Activated CD8-positive, alpha-beta T cell treated with anti-CD3 and anti-CD28 coated beads for 36 hours (primary cell): ENCODE measurements around the gene FUBP3. TPM values are rescaled to one million over a fixed set of nuclear protein-coding genes. Genes with fewer than 3 reads are reported as not detected.
A peak's percentile ranks its signal among the peaks of the same experiment; 100 is the strongest.

Experiments used
- ATAC-seq: fragments of 200-7000 bp; cut with Tn5 transposase; one replicate; pipeline ENCODE4 v1.10.0; 2021; ENCODE audit warnings: mild to moderate bottlenecking, moderate library complexity
- CTCF ChIA-PET: fragments of 350-600 bp; sonication (Branson Sonifier 250); formaldehyde crosslinking; loops from one replicate; lab custom pipeline; 2021; ENCODE audit warnings: antibody characterized with exemption; lab: Charles Lee
- POLR2A ChIA-PET: fragments of 350-600 bp; sonication (Branson Sonifier 250); formaldehyde crosslinking; loops from one replicate; lab custom pipeline; 2021; ENCODE audit warnings: antibody characterized with exemption; lab: Charles Lee
- DNase-seq: peaks from one replicate; pipeline ENCODE4 v3.0.0-alpha.2; 2020
- H3K27ac Mint-ChIP-seq: one replicate; pipeline ENCODE4 v1.8.0; 2021; ENCODE audit warnings: mild to moderate bottlenecking, mixed read lengths
- H3K27me3 Mint-ChIP-seq: one replicate; pipeline ENCODE4 v1.8.0; 2021; ENCODE audit warnings: mixed read lengths
- H3K36me3 Mint-ChIP-seq: one replicate; pipeline ENCODE4 v1.8.0; 2021; ENCODE audit warnings: low read depth, mixed read lengths
- H3K4me1 Mint-ChIP-seq: one replicate; pipeline ENCODE4 v1.8.0; 2021; ENCODE audit warnings: low read depth, mixed read lengths
- H3K4me3 Mint-ChIP-seq: one replicate; pipeline ENCODE4 v1.8.0; 2021; ENCODE audit warnings: mild to moderate bottlenecking, moderate library complexity, mixed read lengths
- H3K9me3 Mint-ChIP-seq: one replicate; pipeline ENCODE4 v1.8.0; 2021; ENCODE audit warnings: mixed read lengths
- intact Hi-C: fragments of 100-400 bp; cut with micrococcal nuclease; formaldehyde crosslinking; loops from one replicate; pipeline ENCODE4 v1.10.0; 2022
- total RNA-seq, 2 experiments: library from RNA; stranded (reverse); gene quantifications; one replicate each; pipeline ENCODE4 v1.2.3, GENCODE V29; 2021
- TF ChIP-seq, protein P1 (sequence below): fragments of 200-600 bp; IDR thresholded peaks from one replicate; pipeline ENCODE4 v1.8.0; 2022; ENCODE audit warnings: antibody characterized with exemption, mild to moderate bottlenecking

Gene FUBP3
- total RNA-seq, 2 experiments from 2014 or later = 32.9 to 42.9 TPM

DNA sequence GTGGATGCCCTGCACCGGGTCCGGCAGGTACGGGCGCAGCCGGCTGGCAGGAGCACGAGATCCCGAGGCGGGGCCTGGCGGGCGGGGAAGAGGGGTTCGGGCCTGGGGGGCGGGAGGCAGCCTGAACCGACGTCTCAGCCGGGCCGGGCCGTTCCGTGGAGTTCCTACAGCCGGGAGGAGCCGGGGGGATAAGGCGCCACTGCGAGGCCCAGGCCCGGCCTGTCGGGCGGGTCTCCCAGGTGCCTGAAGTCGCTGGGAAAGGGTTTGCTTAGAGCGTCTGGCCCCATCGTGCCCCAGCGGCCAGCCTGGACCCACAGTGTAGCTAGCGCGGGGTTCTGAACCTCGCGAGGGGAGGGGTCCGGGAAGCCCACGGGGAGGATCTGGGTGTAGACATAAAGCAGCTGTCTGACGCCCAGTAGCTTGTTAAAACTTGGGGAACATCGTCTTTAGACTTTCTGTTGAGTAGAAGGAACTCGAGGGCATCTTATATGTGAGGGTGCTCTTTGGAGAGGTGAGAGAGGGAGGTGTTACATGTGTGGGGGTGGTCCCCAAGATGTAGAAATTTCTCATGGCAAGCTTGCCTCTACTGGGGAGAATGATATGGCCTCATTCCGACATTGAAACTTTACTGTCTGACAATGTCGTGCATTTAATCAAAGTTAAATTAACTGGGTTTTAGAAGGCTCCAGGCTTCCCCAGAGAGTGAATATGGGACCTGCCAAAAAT, 524 bp downstream of the FUBP3 start:
- Mint-ChIP-seq H3K4me1 (peaks cover 34% of the 10 kb centered on the region), H3K36me3 (peaks cover 3% of the 10 kb centered on the region), H3K9me3 (no peaks in the 10 kb centered on the region), H3K27me3 (no peaks in the 10 kb centered on the region), H3K27ac (peak overlapping the region; percentile 91), H3K4me3 (peak overlapping the region; percentile 91)
- CTCF ChIA-PET = interaction anchor here (1.4 kb wide), 1 partner anchor 12 kb away, joined by 3 read pairs; no protein-coding TSS in a partner anchor
- intact Hi-C loops = no loop called here
- ATAC-seq (peak; percentile 2), DNase-seq (no peak)
- TF ChIP-seq, protein P1, sequence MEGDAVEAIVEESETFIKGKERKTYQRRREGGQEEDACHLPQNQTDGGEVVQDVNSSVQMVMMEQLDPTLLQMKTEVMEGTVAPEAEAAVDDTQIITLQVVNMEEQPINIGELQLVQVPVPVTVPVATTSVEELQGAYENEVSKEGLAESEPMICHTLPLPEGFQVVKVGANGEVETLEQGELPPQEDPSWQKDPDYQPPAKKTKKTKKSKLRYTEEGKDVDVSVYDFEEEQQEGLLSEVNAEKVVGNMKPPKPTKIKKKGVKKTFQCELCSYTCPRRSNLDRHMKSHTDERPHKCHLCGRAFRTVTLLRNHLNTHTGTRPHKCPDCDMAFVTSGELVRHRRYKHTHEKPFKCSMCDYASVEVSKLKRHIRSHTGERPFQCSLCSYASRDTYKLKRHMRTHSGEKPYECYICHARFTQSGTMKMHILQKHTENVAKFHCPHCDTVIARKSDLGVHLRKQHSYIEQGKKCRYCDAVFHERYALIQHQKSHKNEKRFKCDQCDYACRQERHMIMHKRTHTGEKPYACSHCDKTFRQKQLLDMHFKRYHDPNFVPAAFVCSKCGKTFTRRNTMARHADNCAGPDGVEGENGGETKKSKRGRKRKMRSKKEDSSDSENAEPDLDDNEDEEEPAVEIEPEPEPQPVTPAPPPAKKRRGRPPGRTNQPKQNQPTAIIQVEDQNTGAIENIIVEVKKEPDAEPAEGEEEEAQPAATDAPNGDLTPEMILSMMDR = no peak
- POLR2A ChIA-PET = interaction anchor here (1.4 to 1.8 kb wide), 2 partner anchors 8 to 12 kb away, joined by 4 to 7 read pairs; no protein-coding TSS in a partner anchor

DNA sequence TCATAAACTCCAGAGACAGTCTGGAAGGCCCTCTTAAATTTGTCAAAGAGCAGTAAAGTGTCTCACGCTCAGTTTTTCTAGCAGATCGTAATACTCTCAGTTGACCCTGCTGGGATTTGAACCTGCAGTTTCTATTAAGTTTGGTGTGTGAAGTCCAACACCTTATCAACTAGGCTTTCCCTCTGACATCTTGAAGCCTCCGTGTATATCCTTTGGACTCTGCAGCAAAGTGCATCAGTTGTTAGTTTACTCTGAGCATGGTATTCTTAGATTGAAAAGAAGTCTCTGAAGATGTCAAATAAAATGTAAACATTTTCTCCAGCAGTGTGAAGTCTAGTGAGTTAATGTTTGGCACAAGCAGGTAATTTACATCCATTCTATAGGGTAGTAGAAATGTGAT, 2.4 kb downstream of the FUBP3 start:
- POLR2A ChIA-PET = no interaction called here
- H3K4me1 Mint-ChIP-seq = peaks cover 41% of the 10 kb centered on the region
- no peak overlapping the region for H3K4me3 Mint-ChIP-seq
- TF ChIP-seq, protein P1 = no peak
- no peak for ATAC-seq
- DNase-seq = no peak
- H3K9me3 Mint-ChIP-seq = no peaks in the 10 kb centered on the region
- H3K36me3 Mint-ChIP-seq = peaks cover 6% of the 10 kb centered on the region
- CTCF ChIA-PET = no interaction called here
- H3K27me3 Mint-ChIP-seq = no peaks in the 10 kb centered on the region
- intact Hi-C loops = no loop called here
- H3K27ac Mint-ChIP-seq = no peak overlapping the region

DNA sequence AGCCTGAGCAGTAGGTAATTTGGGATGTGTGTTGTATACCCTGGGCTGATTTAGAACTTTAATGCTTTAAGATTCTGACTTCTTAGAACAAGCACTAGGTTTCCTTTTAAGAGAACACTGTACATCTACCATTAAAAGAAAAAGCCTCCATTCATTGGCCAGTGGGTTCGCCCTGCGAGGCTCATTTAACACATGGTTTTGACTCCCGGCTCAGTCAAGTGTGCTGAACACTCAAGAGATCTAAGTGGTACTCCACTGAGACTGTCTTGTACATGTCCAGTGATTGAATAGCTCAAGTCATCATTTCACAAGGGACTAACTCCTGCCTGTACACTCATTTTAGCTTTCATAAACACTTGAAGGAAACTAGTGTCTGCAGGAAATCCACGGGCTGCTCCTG, 3.9 kb downstream of the FUBP3 start:
- Mint-ChIP-seq H3K9me3 (no peaks in the 10 kb centered on the region), H3K27ac (no peak overlapping the region), H3K36me3 (peaks cover 6% of the 10 kb centered on the region), H3K4me3 (no peak overlapping the region), H3K4me1 (peaks cover 36% of the 10 kb centered on the region), H3K27me3 (no peaks in the 10 kb centered on the region)
- ChIA-PET CTCF (no interaction called here), POLR2A (no interaction called here)
- intact Hi-C loops = no loop called here
- TF ChIP-seq, protein P1 = no peak
- DNase-seq = no peak
- no peak for ATAC-seq

DNA sequence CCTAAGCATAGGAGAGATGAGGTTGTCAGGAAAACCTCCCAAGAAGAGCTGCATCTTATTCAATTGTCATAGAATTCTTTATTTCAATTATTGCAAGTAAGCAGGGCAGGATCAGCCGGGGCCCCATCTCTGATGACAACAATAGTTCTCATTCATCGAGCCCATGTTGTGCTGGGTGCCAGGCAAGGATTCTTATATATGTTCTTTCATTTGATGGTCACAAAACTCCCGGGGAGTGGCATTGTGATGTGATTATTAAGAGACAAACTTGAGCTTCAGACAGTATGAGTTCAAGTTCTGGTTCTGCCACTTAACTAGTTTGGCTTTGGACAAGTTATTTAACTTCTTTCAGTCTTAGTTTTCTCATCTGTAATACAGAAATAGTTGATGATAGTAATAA, 8.5 kb downstream of the FUBP3 start:
- intact Hi-C loops = no loop called here
- Mint-ChIP-seq H3K9me3 (no peaks in the 10 kb centered on the region), H3K4me1 (peaks cover 14% of the 10 kb centered on the region), H3K27ac (no peak overlapping the region), H3K27me3 (no peaks in the 10 kb centered on the region), H3K4me3 (no peak overlapping the region), H3K36me3 (peaks cover 3% of the 10 kb centered on the region)
- ATAC-seq (no peak), DNase-seq (no peak)
- ChIA-PET CTCF (no interaction called here), POLR2A (interaction anchor here (0.7 kb wide), 1 partner anchor 8 kb away, joined by 4 read pairs; the partner anchor contains the start of gene FUBP3)
- TF ChIP-seq, protein P1 = no peak

DNA sequence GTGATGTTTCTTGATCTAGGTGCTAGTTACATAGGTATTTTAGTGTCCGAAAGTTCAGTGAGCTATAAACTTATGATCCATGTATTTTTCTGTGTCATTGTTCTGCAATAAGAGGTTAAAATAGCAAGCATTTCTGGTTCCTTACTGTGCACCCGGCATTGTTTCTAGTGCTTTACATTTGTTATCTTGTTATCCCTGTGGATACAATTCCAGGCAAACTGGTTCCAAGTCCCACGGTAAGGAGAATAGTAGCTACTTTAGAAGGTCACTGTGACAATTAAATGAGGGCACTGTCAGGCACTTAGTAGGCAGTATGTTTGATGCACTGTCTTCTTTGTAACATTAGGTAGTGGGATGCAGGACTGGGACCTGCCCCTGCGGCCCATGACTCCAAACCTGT, 9.0 kb downstream of the FUBP3 start:
- no peak for ATAC-seq
- CTCF ChIA-PET = no interaction called here
- Mint-ChIP-seq H3K4me3 (no peak overlapping the region), H3K27me3 (no peaks in the 10 kb centered on the region), H3K27ac (no peak overlapping the region), H3K36me3 (peaks cover 4% of the 10 kb centered on the region), H3K9me3 (no peaks in the 10 kb centered on the region), H3K4me1 (peaks cover 11% of the 10 kb centered on the region)
- intact Hi-C loops = no loop called here
- DNase-seq = no peak
- POLR2A ChIA-PET = interaction anchor here (0.7 kb wide), 1 partner anchor 9 kb away, joined by 4 read pairs; the partner anchor contains the start of gene FUBP3
- TF ChIP-seq, protein P1 = no peak
